SIG-M5 treated with dmso at 0.1 percent for 504 hours (cell line): ENCODE measurements around the gene TTLL10.
"Not testable (repeated sequence)": the region's sequence is repeated elsewhere in the genome, so short reads cannot be mapped to it uniquely, and the experiment has no call there.

Source experiments
- DNase-seq: peaks from one replicate; lab custom pipeline; 2025; ENCODE audit not compliant: unreplicated experiment; lab: John Stamatoyannopoulos, UW

Gene TTLL10

GRCh38 chr1:1140673-1141072 lies 33.0 kb upstream of the TTLL10 start:
- no peak for DNase-seq

DNA sequence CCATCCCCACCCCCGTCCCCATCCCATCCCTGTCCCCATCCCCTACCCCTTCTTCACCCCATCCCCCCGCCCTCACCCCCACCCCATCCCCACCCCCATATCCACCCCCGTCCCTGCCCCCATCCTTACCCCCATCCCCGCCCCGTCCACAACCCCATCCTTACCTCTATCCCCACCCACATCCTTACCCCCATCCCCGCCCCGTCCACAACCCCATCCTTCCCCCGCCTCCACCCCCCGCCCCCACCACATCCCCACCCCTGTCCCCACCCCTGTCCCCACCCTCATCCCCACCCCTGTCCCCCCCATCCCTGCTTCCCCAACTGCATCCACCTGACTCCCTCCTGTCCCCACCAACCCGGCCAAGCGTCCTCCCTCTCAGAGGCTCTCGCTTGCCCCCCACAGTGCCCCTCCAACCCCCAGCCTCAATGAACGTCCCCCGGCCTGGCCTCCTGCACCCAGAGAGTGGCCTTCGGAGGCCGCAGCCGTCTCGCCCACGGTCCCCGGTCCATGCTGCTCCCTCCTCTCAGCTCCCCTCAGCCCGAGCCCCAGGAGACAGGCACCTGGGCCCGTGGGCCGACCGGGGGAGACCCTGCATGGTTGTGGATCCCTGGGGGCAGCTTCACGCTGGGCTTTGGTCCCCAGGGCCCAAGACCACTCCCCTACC lies 32.3 kb upstream of the TTLL10 start:
- no peak for DNase-seq

GRCh38 chr1:1141911-1142250 lies 31.8 kb upstream of the TTLL10 start:
- DNase-seq, result no peak

- DNase-seq, result not testable (repeated sequence)
Observed at GRCh38 chr1:1142352-1142751, 31.3 kb upstream of the TTLL10 start.

DNA sequence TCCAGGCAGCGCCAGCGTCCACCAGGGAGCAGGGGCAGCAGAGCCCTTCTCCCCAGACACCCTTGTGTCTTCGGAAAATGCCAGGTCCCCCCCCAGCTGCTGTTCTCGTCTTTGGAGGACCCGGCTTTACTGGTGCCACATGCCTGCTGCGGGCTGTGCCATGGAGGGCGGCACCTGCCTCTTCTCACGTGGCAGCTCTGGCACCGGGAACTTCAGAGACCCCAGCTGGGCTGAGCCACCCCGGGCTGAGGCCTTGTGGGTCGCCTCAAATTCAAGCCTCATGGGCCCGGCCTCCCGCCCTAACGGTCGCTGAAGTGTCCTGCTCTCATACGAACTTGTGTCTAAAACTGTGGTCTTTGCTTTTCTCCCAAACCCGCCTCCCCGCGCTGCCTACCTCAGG lies 30.8 kb upstream of the TTLL10 start:
- DNase-seq, result no peak

DNA sequence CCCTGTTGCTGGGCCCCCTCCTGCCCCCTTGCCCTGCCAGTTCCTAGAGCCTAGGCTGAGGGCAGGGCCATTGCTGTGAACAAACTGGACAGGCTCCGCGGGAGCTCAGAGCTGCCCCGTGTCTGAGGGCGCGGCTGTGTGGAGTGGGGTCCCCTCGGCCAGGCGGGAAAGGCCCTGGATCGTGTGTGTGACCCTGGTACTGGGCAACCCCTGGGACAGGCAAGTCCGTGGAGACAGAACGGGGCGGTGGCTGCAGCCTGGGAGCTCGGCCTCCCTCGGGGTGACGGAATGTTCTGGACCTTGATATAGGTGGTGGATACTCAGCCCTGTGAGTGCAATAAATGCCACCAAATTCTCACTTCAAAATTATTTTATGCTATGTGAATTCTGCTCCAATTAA lies 30.0 kb upstream of the TTLL10 start:
- DNase-seq, result no peak

- DNase-seq, result no peak
Observed at GRCh38 chr1:1144122-1144842, 29.4 kb upstream of the TTLL10 start.

GRCh38 chr1:1144843-1145546 lies 28.7 kb upstream of the TTLL10 start:
- DNase-seq, result no peak

DNA sequence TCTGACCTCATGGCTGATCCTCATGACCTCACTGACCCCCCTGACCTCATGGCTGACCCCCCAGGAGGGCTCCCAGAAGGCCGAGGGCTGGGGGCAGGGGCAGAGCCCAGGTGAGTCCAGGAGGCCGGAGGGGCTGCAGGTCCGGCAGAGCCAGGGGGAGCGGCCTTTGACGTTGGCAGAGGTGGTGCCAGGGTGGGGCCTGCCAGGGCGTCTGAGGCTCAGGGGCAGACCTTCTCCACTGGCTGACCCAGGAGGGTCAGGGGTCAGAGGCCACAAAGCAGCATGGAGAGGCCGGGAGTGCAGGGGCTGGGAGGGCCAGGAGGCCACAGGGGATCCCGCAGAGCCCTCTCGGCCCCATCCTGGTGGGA lies 28.1 kb upstream of the TTLL10 start:
- DNase-seq, result no peak

DNA sequence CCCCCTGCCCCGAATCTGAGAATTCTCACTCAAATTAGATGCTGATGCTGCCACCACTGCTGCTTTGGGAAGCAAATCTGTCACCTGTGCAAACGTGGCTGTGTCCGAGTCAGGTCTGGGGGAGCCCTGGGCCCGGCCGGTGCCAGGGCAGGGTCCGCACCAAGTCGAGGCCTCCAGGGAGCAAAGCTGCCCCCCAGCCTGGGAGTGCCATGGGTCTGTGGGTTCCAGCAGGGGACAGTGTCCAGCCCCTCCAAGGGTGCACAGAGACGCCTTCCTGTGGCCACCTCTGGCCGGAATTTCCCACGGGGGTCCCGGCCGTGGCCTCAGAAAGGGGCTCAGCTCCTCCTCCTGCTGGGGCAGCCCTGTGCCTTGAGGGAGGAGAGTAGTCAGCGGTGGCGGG lies 27.7 kb upstream of the TTLL10 start:
- DNase-seq, result no peak

GRCh38 chr1:1146596-1146995 lies 27.1 kb upstream of the TTLL10 start:
- no peak for DNase-seq

DNA sequence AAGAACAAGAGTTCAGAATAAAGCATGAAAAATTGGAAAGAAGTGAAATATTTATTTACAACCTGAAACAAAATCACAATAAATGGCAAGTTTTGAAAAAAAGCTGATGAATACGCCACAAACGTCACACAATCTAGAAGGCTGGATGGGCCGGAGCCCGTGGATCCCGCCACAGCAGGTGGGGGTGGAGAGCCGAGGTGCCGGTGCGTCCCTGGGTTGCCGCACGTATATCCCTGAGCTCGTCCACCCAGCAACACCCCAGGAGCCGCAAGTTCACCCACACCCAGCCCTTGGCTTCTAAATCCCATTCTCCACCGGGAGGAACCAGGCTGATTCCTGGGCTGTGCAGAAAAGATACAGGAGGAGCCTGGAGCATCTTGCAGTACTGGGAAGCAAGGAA lies 25.6 kb upstream of the TTLL10 start:
- DNase-seq, result no peak

GRCh38 chr1:1148569-1148968 lies 25.1 kb upstream of the TTLL10 start:
- DNase-seq, result no peak

DNA sequence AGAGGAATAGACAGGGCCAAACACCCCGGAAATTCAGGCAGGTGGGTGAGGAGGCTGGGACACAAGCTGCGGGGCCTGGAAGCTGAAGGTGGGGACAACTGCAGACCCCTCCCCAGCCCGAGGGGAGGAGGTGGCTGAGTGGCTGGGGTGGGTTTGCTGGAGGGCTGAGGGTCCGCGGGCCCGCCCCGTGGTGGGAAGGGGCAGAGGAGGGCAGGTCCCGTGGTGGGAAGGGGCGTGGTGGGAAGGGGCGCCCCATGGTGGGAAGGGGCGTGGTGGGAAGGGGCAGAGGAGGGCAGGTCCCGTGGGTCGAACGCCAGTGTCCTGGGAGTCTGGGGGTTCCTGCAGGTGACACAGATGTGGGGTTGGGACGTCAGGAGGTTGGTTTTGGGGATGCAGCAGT lies 24.3 kb upstream of the TTLL10 start:
- DNase-seq, result no peak

DNA sequence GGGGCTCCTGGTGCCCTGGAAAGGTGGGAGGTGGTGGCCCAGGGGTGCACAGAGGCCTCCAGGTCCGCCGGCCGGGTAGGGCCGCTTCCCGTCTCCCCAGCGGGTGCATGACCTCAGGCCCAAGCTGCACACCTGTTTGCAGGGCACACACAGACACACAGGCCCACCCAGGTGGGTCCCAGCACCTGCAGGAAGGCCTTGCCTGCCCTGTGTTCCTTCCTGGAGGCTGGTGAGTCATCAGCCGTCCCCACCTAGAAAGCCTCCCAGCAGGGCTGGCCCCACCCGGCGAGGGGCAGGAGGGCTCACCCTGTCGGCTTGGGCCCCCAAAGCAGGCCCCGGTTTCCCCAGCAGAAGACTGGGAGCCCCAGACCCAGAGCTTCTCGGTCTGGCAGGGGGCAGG lies 23.6 kb upstream of the TTLL10 start:
- DNase-seq, result no peak

GRCh38 chr1:1151306-1151705 lies 22.4 kb upstream of the TTLL10 start:
- DNase-seq, result no peak

- not testable (repeated sequence) for DNase-seq
Observed at GRCh38 chr1:1152431-1152830, 21.2 kb upstream of the TTLL10 start.

DNA sequence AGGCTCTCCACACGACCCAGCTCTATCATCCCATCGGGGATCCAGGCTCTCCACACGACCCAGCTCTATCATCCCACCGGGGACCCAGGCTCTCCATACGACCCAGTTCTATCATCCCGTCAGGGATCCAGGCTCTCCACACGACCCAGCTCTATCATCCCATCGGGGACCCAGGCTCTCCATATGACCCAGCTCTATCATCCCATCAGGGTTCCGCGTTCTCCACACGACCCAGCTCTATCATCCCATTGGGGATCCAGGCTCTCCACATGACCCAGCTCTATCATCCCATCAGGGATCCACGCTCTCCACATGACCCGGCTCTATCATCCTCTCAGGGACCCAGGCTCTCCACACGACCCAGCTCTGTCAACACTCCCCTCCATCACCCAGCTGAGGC lies 20.5 kb upstream of the TTLL10 start:
- DNase-seq, result not testable (repeated sequence)

- DNase-seq, result no peak
Observed at GRCh38 chr1:1153874-1154273, 19.8 kb upstream of the TTLL10 start.

GRCh38 chr1:1155258-1155657 lies 18.4 kb upstream of the TTLL10 start:
- DNase-seq, result no peak

- no peak for DNase-seq
Observed at GRCh38 chr1:1156140-1157032, 17.3 kb upstream of the TTLL10 start.

DNA sequence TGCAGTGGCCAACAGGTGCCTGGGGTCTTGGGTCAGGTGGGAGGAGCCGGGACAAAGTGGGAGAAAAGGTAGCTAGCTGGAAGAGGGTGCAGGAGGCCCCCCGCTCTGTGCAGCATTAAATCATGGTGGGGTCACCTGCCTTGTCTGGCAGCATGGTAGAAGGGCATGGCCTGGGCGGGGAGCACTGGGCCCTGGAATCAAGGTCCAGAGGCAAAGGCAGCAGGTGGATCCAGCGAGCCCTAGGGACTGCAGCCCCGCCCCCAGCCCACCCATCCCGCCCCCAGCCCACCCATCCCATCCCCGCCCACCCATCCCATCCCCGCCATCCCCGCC lies 16.7 kb upstream of the TTLL10 start:
- DNase-seq, result no peak
